Activated CD8-positive, alpha-beta memory T cell treated with anti-CD3 and anti-CD28 coated beads for 1 hour (primary cell): ENCODE results near the gene CYP2E1.
A peak's percentile ranks its signal among the peaks of the same experiment; 100 is the strongest.
"Not testable (repeated sequence)": the region's sequence is repeated elsewhere in the genome, so short reads cannot be mapped to it uniquely, and the experiment has no call there.

Experiments
- DNase-seq, 2 donors: peaks; one replicate each; pipeline ENCODE4 v3.0.0-alpha.2; 2020; ENCODE audit warnings: low read depth in 1 of 2; ENCODE audit errors: extremely low read depth in 1 of 2

Gene CYP2E1

DNA sequence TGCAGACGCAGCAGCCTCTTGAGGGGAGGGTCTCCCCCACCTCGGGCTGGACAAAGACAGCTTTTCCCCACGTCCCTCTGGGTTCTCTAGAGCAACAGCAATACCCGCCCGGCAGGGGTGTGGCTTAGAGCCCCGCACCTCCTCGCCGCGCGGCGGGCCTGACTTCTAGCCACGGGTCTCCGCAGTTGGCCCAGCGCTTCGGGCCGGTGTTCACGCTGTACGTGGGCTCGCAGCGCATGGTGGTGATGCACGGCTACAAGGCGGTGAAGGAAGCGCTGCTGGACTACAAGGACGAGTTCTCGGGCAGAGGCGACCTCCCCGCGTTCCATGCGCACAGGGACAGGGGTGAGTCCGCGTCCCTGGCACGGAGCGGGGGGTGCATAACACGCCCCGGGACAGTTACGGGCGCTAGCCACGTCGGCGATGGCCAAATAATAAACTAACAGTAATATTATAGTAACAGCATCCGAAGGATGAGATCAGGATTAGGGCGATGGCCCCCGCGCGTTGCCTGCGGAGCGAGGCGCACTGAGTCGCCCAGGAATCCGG, 1.2 kb downstream of the CYP2E1 start:
- no peak for DNase-seq

DNA sequence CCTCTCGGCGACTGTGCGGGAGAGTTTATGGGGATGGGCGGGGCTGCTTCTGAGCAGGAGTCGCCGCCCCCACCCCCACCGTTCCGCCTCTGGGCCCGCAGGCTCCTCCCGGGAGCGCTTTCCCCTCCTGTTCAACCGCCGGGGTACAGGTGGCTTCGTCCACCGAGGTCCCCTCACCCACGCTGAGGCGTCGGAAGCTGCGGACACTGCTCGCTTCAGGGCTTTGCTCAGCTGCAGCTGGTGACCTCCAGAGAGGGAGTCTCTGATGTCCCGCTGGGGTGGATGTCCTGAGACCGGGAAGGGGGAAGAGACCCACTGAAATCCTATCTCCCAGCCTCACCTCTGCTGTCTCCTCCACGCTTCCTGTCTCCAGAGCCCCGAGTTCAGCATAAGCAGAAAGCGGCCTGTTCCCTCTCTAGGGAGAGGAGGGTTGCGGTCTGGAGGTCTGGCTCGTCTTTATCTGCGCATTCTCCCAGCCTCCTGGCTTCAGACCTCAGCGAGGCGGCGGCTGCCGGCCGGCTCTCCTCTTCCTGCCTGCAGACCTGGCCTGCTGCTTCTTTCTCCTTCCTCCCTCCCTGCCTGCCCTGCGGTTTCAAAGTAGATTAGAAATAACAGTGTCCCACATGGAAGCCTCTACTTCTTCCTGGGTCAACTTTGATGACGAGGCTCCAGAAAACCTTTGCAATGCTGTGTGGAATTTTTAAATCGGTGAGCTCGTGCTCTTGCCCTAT, 1.8 kb downstream of the CYP2E1 start:
- no peak for DNase-seq

DNA sequence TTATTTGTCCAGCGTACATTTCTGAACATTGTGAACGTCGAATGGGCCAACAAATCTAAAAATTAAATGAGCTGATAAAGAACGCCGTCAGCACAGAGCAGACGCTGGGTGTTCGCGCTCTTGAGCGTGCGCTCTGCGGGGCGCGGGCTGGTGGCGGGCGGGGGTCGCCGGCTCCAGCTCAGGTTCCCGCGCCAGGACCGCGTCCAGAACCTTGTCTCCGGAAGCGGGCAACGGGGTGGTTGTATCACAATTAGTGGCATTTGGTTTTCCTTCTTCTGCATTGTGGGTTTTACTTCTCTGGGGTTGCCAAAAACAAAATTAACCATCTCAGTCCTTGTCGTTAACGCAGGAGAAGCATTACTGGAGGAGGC, 2.4 kb downstream of the CYP2E1 start:
- no peak for DNase-seq

DNA sequence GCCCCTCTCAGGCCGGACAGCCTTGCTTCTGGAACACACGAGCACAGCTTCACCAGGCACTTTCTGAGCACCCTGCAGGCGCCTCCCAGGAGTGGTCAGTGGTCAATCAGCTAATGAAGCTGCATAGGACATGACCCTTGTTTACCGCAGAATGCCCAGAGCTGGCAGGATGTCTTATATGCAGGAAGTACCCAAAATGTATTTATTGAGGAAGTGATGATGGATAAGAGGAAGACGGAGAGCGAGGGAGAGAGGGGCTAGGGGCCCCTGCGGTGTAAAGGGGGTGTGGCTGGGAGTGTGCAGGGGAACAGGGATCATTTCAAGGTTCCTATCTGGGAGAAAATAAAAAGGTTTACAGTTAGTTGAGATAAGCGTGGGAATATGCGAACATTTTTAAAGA, 3.3 kb downstream of the CYP2E1 start:
- no peak for DNase-seq

DNA sequence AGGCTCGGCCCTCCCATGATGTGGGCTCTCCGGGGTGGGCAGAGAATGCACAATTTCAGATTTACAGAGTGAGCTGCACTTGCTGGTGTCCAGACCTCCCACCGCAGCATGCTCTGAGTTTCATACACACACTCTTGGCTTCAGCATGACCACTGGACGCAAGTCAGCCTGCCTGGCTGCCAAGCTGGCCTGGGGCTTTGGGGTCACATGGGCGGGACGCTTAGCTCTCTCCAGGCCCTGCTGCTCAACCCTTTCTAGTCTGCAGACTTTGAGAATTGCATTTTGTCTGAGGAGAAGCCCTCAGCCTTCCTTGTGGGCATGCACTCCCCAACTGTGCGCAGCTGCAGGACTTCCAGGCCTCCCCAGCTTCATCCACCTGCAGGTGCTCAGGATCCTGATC, 5.7 kb downstream of the CYP2E1 start:
- no peak for DNase-seq

DNA sequence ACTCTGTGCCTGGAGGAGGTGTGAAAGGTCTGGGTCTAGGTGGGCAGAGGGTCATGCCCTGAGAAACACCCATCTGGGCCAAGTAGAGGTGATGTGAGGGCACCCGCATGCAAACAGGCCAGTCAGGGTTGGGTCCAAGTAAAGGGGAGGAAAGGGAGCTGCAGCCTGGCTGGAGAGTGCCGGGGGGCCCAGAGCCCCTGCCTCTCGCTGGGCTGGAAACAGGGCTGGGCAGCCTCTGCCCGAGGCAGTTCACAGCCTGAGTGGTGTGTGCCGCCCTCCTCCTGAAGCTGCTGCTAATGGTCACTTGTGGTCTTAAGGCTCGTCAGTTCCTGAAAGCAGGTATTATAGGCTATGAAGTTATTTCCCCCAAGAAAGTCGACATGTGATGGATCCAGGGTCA, 7.3 kb downstream of the CYP2E1 start:
- no peak for DNase-seq

DNA sequence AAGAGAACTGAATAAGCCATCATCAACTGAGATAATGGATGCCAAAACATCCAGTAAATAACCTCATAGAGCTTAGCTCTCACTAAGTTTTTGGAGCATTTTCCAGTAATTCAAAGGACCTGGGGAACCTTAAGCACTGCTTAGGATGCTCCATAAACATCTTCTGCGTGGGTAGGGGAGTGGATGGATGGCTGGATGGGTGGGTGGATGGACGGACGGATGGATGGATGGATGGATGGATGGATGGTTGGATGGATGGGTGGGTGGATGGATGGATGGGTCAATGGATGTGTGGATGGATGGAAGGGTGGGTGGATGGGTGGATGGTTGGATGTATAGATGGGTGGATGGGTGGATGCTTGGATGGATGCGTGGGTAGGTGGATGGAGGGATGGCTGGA, 9.0 kb downstream of the CYP2E1 start:
- DNase-seq: no peak

DNA sequence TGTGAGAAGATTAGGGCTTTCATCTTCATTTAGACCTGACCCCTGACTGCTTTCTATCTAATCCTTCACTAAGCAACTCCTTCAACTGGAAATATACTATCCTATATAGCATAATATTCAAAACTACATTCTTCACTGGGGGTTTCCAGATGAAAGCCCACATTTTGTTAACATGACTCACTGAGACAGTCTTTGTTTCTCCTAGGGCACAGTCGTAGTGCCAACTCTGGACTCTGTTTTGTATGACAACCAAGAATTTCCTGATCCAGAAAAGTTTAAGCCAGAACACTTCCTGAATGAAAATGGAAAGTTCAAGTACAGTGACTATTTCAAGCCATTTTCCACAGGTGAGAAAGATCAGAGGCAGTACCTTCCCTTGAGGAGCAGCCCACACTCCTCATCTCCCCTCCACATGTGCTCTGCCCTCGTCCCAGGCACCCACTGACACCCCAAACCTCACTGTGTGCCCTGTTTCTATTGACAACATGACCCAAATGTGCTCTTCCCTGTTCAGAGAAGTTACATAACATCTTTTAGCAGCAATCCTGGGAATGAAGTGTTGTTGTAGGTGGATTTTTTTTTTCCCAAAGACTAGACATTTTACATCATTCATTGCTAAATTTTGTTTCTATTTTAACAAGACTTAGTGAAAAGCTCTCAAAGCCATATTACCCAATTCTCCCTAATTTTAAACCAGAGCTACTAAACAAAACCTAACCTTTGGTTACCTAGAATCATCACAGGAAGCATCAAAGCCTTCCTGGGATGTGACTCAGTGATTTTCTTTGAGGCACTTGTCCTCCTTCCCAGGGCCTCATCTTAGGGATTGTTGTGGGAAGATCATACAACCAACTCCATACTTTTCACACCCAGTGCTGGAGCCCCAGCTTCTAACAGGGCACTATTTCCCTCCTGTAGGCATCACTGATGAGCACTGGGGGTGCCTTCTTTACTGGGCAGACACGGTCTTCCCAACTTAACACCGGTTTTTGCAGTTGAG, 10.7 kb downstream of the CYP2E1 start:
- DNase-seq: no peak

DNA sequence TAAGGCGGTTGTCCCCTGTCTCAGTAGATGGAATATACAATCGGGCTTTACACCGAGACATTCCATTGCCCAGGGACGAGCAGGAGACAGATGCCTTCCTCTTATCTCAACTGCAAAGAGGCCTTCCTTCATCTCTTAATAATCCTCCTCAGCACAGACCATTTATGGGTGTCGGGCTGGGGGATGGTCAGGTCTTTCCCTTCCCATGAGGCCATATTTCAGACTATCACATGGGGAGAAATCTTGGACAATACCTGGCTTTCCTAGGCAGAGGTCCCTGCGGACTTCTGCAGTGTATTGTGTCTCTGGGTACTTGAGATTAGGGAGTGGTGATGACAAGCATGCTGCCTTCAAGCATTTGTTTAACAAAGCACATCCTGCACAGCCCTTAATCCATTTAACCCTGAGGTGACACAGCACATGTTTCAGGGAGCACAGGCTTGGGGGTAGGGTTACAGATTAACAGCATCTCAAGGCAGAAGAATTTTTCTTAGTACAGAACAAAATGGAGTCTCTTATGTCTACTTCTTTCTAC, 14.3 kb downstream of the CYP2E1 start:
- not testable (repeated sequence) for DNase-seq

DNA sequence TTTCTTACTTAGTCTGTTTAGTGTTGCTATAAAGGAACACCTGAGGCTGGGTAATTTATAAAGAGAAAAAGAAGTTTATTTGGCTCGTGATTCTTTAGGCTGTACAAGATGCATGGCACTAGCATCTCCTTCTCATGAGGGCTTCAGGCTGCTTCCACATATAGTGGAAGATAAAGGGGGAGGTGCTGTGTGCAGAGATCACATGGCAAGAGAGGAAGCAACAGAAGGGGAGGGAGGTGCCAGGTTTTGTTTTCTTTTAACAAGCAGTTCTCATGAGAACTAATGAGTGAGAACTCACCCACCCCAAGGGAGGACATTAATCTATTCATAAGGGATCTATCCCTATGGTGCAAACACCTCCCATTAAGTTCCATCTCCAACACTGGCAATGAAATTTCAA, 17.3 kb downstream of the CYP2E1 start:
- DNase-seq: no peak

DNA sequence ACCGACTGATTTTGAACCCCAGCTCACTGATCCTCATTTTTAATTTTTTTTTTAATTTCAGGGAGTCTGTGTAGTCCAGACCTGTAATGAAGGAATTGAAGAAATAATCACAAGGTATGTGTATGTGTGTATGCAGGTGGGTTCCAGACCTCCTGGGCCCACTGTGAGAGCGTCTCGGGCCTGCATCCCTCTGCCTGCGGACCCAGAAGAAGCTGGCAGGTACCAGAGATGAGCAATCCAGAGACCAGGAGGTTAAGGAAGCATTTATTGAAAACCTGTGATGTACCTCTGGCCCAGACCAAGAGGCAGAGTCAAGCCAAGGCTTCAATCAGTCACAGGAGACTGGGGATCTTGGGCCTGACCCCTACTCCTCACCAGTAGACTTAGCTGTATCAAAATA, 27.4 kb downstream of the CYP2E1 start:
- DNase-seq: no peak

DNA sequence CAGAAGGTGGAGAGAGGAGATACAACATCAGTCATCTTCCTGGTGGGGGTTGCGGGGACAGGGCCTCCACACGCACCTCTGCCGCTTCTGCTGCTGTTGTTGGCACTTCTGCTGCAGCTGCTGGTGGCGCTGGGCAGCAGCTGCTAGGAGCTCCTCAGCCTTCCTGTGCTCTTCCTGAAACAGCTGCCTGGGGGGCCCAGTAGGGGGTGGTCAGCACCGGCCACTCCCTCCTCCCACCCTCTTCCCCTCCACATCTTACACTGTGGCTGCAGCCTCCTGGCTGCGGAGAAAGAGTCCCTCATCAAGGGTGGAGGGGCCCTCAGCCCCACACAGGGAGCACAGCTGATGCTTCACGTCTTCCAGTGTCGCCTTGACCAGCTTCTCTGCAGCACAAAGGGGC, 28.4 kb downstream of the CYP2E1 start:
- no peak for DNase-seq

DNA sequence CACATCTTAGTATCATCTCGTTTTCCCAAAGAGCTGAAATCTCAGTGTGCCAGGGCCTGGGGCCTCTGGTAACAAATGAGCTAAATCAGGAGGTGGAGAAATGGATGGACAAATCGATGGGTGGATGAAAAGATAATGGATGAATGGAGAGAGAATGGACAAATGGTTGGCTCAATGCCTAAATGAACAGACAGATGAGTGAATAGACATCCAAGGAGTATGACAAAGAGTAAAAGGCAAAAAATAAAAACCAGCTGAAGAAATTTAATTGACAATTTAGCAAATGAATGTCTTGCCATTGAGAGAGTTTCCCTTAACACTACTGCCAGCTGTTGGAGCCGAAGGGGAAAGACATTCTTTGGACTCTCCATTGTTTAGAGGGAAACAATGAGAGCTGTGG, 30.2 kb downstream of the CYP2E1 start:
- no peak for DNase-seq

DNA sequence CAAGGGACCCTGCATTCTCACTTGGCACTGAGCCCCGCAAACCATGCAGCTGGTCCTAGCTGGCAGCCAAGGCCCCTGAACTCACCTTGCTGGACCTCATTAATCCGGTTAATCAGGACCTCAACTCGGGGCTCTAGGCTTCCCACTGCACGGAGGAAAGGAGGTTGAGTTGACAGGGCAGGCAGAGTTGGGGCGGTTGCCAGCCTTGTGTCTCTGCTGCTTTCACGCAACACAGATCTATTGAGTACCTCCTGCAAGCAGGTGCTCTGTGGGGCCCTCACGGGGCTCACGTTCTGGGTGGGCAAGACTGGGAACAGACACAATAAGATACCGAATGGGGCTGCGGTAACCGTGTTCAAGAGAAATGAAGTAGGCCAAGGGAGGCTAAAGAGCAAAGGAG, 32.1 kb downstream of the CYP2E1 start:
- DNase-seq: no peak

DNA sequence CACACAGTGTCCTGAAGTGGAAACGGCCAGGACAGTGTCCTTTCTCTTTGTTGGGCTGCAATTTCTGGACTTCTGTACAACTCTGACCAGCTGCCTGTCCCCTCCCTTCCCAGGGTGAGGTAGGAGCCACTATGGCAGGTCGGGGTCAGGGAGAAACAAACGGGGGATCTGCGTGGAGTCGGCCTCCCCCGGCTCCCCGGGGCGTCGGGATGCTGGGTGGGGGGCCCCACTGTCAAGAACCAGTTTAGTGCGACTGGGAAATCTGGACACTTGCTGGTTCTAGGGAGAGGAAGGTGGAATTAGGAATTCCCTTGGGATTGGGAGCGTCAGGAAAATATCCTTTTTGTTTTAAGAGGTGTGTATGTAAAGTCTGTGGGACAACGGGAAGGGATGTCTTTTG, 37.7 kb downstream of the CYP2E1 start:
- no peak for DNase-seq

DNA sequence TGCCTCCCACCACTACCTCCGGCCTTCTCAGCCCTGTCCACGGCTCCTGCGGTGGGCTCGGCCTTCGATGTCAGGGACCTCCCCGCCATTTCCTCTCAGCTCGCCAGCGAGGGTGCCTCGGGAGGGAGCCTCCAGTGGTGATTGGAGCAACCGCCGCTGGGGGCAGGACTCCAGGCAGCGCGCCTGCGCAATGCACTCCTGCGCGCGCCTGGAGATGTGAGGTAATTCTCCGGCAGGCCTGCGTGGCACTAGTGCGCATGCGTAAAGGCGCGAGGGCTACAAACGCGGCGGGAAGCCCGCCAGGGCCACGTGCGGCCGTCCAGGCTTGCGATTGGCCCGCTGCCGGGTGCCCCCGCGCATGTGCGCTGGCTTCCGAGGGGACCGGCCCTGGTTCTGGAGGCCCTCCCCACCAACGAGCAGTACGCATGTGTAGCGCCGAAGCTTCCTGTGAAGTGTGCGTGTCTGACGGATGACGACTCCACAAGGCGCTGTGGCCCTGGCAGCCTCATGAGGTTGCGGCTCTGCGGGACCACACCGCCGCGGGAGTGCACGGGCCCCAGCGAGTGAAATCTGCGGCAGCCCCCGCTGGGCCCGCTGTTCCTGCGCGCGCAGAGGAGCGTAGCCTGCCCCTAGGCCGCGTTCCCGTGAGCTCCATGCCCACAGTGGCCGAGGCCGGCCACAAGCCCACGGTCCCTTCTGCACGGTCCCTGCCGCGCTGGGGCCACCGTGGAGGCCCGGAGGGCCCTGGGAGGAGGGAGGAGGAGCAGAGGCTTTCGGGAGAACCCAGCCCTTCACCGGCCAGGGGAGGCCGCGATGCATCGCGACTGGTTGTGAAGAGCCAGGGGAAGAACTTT, 38.5 kb downstream of the CYP2E1 start, which contains the start of gene SYCE1:
Gene SYCE1 (minus strand): TSS at position 143 of the 854 bp plus-strand sequence. CDS start 54 bp downstream, at position 89.
- DNase-seq: peak in 1 of 2 donors; percentile 5

DNA sequence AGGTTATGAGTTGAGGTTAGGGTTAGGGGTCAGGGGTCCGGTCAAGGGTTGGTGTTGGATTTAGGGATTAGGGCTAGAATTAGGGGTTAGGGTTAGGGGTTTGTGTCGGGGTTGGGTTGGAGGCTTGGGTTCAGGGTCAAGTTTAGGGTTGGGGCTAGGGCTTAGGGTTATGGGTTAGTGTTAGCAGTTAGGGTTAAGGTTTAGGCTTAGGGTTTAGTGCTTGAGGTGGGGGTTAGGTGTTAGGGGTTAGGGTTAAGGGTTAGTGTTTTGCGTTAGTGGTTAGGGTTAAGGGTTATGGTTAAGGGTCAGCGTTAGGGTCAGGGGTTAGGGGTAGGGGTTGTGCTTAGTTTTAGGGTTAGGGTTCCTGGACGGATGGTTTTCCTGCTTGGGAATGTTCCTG, 40.0 kb downstream of the CYP2E1 start:
- no peak for DNase-seq

DNA sequence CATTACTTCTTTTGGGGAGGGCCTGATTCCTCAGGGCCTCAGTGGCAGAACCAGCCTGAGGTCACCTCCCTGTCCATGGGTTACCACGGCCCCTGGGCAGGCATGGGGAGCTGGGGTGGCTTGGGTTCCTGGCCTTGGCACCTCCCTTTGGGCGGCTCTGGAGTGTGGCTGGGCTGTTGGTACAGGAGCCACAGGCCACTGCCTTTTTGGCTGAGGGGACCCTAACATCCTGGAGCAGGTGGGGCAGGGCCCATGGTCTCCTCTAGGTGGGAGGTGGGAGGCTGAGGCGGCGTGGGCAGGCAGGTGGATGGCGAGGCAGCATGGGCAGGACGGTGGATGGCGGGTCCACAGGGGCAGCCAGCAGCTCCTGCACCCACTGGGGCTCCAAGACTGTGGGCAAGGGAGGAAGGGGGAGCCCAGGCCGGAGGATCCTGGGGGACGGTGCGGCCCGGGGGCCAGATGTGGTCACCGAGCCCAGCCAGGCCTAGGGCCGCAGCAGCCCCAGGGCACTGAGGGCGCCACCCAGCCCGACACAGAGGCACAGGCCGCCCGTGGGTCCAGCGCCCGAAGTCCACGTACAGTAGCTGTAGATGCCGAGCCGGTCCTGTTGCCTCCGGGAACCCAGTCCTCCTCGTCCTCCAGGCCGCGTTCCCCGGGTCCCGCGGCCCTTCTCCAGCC, 40.6 kb downstream of the CYP2E1 start:
- DNase-seq: no peak

DNA sequence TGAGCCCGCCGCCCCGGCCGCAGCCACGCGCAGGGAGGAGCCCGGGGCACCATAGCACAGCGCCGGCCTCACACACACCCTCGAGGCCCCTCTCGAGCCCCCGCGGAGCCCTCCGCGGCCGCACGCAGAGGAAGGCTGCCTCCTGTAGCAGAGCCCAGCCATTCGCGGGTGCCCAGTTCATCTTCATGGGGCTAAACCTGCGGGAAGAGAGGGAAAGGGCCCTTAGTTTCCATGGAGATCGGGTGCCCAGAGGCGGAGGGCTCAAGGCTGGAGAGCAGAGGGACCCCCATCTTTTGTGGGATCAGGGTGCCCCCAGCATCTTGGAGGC, 41.1 kb downstream of the CYP2E1 start:
- no peak for DNase-seq
